Erythroblast (primary cell): Measurements from ENCODE around the gene CPOX.

Experiments used
- DNase-seq, 2 experiments: peaks; one replicate each; lab custom pipeline; 2025; lab: John Stamatoyannopoulos, UW
- GATA1 ChIP-seq: IDR thresholded peaks from 2 replicates; pipeline ENCODE4 v1.6.1; 2011; ENCODE audit warnings: low read depth, mild to moderate bottlenecking, control low read depth, low read length, moderate library complexity
- POLR2A ChIP-seq: IDR thresholded peaks from 2 replicates; pipeline ENCODE4 v1.6.1; 2011; ENCODE audit warnings: mild to moderate bottlenecking, low read length

The CPOX gene

DNA sequence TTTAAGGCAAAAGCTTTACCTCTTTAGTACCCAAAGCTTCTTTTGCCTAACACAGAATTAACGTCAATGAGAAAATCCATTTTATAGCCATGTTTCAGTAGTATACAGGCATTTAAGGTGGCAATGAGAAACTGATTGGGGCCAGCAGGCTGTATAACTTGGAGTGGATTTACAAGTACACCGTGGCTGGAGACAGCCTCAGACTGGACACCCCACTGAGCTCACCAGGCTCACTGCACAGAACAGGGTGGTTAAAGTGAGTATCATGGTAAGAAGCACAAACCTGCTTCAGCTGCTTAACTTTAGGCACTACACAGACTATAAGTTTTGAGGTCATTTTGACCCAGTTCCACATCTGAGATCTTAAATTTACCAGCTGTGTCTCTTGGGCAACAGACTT lies 8.9 kb downstream of the CPOX start:
- TF ChIP-seq GATA1, result no peak
- TF ChIP-seq POLR2A, result no peak
- DNase-seq, result peak; percentile 80 to 81

DNA sequence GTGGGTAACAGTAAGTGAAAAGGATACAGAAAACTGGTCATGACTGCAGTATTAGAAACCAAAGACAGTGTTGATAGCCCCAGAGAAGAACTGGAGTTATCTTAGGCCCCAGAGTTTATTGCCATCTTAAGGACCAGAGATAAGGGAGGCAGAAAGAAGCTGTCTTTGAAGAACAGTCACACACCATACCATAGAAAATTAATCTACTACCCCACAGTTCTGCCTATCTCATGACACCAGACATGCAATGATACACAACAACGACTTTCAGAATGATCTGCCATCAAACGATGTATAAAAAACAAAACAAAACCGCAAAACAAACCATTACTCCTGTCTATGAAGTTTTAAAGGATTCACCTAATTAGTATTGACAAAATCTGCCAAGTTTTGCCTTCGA lies 9.6 kb downstream of the CPOX start:
- TF ChIP-seq GATA1 (peak; percentile 92), POLR2A (peak; percentile 87)
- peak; percentile 91 to 98 for DNase-seq

DNA sequence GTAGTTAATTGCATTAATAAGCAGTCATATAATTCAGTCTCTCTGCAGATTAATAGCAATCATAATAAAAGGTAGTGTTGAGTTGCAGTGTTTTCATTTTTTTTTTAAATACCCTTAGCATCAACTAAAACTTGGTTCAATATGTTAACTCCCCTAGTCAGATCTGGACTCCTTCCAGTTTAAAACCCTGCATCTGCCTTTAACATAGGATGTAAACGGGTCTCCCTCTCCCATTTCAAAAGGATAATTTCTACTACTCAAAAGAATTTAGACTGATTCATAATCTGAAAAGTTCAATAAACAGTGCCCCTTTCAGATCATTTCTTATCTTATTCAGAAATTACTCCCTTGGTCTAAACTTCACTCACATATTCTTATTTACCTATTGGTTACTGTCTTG lies 11.4 kb downstream of the CPOX start:
- DNase-seq, result peak in 1 of 2 experiments; percentile 8
- TF ChIP-seq POLR2A (no peak), GATA1 (no peak)

DNA sequence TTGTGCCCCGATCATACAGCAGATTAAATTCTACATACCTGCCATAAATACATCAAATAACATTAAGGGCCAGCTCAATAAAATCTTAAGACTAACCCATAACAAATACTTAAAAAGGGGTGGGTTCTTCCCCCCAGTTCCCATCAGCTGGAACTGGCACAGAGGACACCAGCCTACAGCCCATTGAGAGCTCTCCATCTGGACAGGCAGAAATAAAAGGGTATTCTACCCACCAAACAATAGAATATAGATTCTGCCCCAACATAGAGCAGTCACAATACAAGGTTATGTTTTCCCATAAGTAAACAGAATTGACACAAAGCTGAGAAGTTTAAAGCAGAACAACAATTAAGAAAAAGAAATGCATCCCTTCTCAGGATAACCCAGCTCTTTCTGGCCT lies 11.9 kb downstream of the CPOX start:
- no peak for DNase-seq
- TF ChIP-seq POLR2A (no peak), GATA1 (no peak)

DNA sequence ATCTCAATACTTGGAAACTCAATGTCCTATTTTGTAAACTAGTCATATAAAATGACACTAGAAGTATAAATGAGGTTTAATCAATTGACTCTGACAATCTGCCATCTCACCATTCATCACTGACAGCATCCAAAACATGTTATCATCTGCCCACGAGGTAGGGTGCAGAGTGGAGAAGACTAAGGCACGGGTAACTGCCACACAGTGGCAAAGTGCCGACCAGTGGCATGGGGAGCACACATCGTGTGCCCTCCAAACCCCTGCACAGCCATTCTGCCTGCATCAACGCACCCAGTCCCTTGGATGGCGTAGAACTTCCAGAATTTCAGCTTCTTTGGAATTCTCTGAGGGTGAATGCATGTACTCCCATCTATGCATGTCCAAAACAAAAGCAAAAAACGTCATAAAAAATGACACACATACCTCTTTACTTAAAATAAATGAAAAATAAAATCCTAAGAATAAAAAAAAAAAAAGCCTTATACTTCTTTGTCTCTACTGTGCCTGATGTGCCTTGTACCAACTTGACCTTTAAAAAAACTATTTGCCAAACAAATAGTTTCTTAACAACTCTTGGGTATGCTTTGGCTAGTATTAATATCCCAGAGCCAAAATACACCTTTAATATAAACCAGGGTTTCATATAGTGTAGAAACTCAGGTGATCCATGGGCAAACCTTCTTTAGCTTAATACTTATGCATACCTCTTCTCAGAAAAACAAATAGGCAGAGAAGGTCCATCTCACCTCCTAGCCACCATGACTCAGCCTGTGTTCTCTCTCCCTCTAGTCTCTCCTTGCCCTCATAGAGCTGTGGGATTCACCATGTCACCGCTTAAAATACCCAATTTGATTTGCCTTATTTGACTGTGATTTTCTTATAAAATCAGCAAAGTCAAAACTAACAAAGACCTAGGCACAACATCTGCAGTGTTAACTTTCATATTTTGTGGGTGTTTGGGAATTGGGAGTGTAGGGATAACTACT lies 12.7 kb downstream of the CPOX start:
- TF ChIP-seq POLR2A, result no peak
- no peak for TF ChIP-seq GATA1
- peak in 1 of 2 experiments; percentile 44 for DNase-seq

DNA sequence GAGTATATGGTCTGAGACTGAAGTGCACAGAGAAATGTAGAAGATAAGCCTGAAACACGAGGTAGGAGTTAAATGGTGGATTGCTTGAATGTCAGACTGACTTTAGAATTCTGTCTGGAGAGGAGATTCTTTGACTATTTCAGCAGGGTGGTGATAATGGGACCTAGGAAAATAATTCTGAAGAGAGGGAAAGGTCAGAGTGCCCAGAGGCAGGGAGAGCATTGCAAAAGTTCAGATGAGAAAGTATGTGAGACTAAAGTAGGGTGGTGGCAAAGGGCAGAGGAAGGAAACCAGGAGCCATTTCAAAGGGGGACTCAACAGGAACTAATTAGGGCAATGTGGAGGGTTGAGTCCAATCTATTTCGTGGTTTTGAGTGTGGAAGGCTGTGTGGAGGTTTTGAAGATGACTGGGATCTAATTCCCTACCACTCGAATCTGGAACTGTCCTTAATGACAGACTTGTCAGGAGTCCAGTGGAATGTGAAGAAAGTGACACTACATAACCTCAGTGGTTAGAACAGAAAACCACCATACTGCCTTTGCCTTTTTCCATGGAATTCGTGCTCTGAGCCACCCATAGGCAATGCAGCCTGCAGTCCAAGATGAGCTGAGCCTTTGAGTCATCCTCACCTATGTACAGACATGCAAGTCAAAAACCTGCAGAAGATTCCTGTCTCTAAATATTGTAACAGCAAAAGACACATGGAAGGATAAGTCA lies 16.1 kb downstream of the CPOX start:
- no peak for DNase-seq
- TF ChIP-seq GATA1 (no peak), POLR2A (peak; percentile 28)

DNA sequence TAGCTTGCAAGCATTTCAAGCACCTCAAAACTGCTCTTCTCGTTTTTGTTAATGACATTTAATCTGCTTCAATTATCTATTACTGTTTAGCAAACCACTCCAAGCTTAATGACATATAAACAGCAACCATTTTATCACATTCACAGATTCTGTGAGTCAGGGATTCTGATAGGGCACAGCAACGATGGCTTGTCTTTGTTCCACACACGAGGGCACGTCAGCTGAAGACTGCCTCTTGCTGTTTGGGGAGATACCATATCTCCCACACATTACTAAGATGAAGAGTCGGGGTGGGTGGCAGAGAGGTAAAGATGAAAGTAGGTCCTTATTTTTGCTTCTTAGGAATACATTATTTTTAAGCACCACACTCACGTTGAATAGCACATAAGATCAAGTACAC lies 19.3 kb downstream of the CPOX start:
- peak; percentile 78 to 92 for DNase-seq
- TF ChIP-seq POLR2A (peak; percentile 47), GATA1 (no peak)

DNA sequence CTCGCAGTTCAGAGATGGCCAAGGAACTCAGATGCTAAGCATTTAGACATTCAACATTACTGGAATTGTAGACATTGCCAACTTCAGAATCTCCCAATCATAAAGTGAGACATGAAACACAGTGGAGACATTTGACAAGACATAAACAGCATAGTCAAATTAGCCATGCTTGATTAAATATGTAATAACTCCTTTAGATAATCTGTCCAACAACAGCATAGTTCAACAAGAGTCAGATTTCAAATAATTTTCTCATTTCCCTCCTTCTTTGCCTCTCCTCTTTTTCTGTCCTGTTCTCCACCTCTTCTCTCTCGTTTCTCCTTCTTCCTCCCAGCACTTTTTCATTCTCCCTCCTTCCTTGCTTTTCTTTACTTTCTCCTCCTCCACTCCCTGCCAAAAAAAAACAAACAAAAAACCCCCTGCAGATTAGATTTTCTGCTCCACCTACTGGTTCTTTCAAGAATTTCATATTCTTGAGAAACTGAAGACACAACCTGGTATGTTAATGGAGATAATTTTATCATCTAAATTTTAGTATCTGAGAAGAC lies 20.2 kb downstream of the CPOX start:
- peak; percentile 53 for DNase-seq
- TF ChIP-seq POLR2A, result no peak
- TF ChIP-seq GATA1, result no peak

DNA sequence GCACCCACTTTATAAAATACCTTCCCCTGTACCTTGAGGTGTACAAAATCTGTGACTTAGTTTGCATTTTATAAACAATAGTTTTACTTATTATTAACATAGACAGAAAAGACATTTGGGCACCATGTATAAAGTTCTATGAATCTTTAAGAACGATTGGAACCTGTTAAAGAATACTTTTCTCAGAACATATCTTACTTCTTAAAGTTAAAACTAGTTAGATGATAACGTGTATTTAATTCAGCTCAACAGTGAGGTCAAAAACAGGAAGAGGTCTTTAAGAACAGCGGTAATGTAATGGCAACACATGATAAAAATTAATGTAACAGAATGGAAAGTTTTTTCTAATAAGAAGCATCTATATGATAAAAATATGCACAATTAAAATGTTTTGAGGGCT lies 25.0 kb downstream of the CPOX start:
- no peak for TF ChIP-seq POLR2A
- no peak for TF ChIP-seq GATA1
- DNase-seq, result no peak

DNA sequence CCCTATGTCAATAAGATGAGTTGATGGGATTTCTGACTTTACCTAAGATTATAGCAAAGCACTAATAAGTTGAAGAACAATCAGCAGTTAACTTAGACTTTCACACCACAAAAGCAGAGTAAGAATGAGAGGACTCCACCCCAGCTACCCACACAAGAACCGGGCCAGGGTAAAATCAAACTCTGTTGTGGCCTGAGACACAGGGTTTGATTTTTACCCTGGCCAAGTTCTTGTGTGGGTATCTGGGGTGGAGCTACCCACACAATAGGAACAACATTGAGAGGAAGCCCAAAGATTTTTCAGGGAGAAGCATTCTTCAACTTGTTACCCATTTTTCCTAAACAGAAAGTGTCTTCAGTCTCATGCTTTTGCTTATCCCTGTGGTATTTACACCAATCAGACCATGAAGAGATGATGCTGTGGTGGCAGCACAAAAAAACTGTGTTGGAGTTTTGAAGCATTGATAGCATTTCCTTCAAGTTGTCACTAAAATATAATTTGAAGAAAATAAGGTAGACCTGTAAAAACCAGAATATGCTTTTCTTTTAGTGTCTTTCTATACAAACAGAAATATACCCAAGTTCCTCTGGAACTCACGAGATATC lies 25.6 kb downstream of the CPOX start:
- TF ChIP-seq POLR2A, result no peak
- no peak for TF ChIP-seq GATA1
- DNase-seq, result no peak

DNA sequence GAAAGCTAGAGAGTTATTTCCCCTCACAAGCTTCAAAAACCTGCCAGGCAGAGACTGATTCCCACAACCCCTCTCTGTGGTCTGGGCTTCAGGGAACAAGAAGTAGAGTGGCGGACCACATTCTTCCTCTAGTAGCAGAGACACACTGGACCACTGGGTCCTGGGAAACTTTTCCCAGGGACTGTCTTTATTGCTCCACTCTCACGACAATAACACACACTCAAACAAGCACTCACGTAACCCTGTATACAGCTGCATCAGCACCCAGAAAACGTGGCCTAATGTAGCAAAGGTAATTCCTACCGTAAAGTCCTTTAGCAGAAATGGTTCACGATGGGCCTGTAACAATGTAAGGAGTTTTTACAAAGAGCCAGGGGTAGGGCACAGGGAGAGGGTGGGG lies 27.6 kb downstream of the CPOX start:
- no peak for DNase-seq
- TF ChIP-seq GATA1 (no peak), POLR2A (no peak)

DNA sequence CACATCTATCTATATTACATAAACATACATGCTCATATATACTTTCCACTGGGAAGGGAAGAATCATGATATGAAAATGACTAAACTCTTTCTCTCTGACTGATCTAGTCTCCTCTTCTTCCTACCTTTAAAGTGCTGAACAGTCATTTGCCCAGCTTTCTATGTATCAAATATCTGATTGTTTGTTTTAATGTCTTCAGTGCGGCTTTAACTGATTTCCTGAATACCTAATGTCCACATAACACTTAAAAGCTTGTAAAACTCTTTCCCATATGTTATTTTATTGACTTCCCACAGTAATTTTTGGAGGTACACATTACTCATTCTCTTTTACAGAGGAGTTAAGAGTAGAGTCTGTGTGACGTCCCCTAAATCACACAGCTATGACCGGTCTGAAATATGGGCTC lies 28.2 kb downstream of the CPOX start:
- TF ChIP-seq POLR2A (no peak), GATA1 (no peak)
- DNase-seq, result no peak

DNA sequence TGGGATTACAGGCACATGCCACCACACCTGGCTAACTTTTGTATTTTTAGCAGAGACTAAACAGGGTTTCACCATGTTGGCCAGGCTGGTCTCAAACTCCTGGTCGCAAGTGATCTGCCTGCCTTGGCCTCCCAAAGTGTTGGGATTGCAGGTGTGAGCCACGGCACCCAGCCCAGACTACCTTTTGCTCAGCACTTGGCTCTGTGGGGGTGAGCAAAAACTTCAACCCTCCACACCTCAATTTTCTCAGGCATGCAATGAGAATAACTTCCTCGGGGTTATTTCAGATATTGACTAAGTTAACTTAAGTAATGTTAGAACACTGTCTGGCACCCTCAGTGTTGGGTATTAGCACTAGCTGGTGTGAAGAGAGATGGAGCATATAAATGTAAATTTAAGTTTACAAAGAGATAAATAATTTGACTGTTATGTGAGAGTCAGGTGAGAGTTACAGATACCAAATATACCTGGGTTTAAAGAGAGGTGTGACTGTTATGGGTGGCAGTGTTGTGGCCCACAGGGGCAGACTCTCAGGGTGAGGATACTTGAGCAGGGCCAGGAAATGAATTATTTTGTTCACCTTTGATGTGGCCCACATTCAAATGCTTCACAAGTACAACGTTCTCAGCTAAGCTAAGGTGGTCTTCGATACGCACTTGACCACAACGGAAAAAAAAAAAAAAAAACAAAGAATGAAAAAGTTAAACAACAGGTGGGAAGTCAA lies 29.0 kb downstream of the CPOX start:
- DNase-seq, result no peak

More for the DNA sequence above, 29.0 kb downstream of the CPOX start:
- no peak for TF ChIP-seq GATA1
- no peak for TF ChIP-seq POLR2A
